ENCODE measurements around the gene XXYLT1.

The XXYLT1 gene

GRCh38 chr3:195282961-195283360 lies 12.0 kb upstream of the XXYLT1 start (continued):
- TF ChIP-seq PRDM6 (tag by site-specific recombination; IDR thresholded peaks at IDR 0.05) = no peak
- TF ChIP-seq ZSCAN5A (tag by site-specific recombination; IDR thresholded peaks at IDR 0.05) = no peak
- no peak for TF ChIP-seq ZNF211 (tag by site-specific recombination; IDR thresholded peaks at IDR 0.05; ENCODE audit: low read depth)
- TF ChIP-seq ZNF175 (tag by site-specific recombination; IDR thresholded peaks at IDR 0.05) = no peak
- TF ChIP-seq ZSCAN30 (tag by site-specific recombination; IDR thresholded peaks at IDR 0.05) = no peak
- TF ChIP-seq WT1 (tag by site-specific recombination; IDR thresholded peaks at IDR 0.05) = no peak

GRCh38 chr3:195274259-195274966 lies 3.5 kb upstream of the XXYLT1 start:
- Histone ChIP-seq H3K27ac (ENCODE audit: extremely low read depth, low read depth, low read length) (no peak overlapping the region), H3K9me3 (ENCODE audit: control insufficient read depth, insufficient read depth, low read depth, low read length) (no peaks in the 10 kb centered on the region), H3K36me3 (ENCODE audit: control insufficient read depth in 2 of 2, insufficient read depth in 1 of 2, low read length in 2 of 2) (peaks cover 0 to 3% of the 10 kb centered on the region in 2 experiments; a peak in 1 of 3 replicates), H3K4me3 (ENCODE audit: low read depth, low read length) (no peak overlapping the region), H3K4me1 (ENCODE audit: control insufficient read depth, insufficient read depth, low read length) (no peaks in the 10 kb centered on the region)
- POLR2A ChIA-PET = no interaction called here
- no peak for TF ChIP-seq ZNF184 (tag by site-specific recombination; IDR thresholded peaks at IDR 0.05)
- no peak for TF ChIP-seq TRIM28 (IDR thresholded peaks at IDR 0.05; ENCODE audit: borderline replicate concordance, low read length)
- no peak for TF ChIP-seq ZNF155 (tag by site-specific recombination; IDR thresholded peaks at IDR 0.05)
- TF ChIP-seq PRDM6 (tag by site-specific recombination; IDR thresholded peaks at IDR 0.05) = peak; percentile 46
- CTCF ChIA-PET = interaction anchor here (0.6 to 2.6 kb wide), 6 partner anchors 79 to 848 kb away, joined by 3 to 9 read pairs (median 4); no protein-coding TSS in a partner anchor

- Histone ChIP-seq H3K27ac (ENCODE audit: extremely low read depth, low read depth, low read length) (peak overlapping the region; percentile 61; the same call in 1 of the 2 replicates), H3K4me1 (ENCODE audit: control insufficient read depth, insufficient read depth, low read length) (no peaks in the 10 kb centered on the region), H3K4me3 (ENCODE audit: low read depth, low read length) (peak overlapping the region; percentile 81), H3K9me3 (ENCODE audit: control insufficient read depth, insufficient read depth, low read depth, low read length) (no peaks in the 10 kb centered on the region), H3K36me3 (ENCODE audit: control insufficient read depth in 2 of 2, insufficient read depth in 1 of 2, low read length in 2 of 2) (peaks cover 0 to 15% of the 10 kb centered on the region in 2 experiments; a peak in 1 of 3 replicates)
- CTCF ChIA-PET = interaction anchor here (0.6 to 2.9 kb wide), 33 partner anchors 10 to 662 kb away, joined by 3 to 92 read pairs (median 4); partner anchors contain the start of genes ACAP2, LSG1 and PPP1R2
- POLR2A ChIA-PET = interaction anchor here (1.0 to 1.6 kb wide), 4 partner anchors 10 to 271 kb away, joined by 3 to 11 read pairs (median 4); partner anchors contain the start of genes ACAP2 and PPP1R2
- TF ChIP-seq KLF7 (tag by site-specific recombination; IDR thresholded peaks at IDR 0.05; ENCODE audit: borderline replicate concordance) (0 out of 2 replicates have a peak, but pooled peaks have one; percentile 13), ZNF394 (tag by site-specific recombination; IDR thresholded peaks at IDR 0.05; ENCODE audit: borderline replicate concordance) (peak; percentile 67; the same call in 1 of the 2 replicates), ZNF121 (tag by site-specific recombination; IDR thresholded peaks at IDR 0.05) (no peak), ZNF664 (tag by site-specific recombination; IDR thresholded peaks at IDR 0.05) (no peak), PRDM10 (tag by site-specific recombination; IDR thresholded peaks at IDR 0.05) (peak; percentile 88), ZNF561 (tag by site-specific recombination; IDR thresholded peaks at IDR 0.05; ENCODE audit: borderline replicate concordance) (no peak), ZBTB17 (tag by site-specific recombination; IDR thresholded peaks at IDR 0.05) (peak; percentile 80), ZFP69B (tag by site-specific recombination; IDR thresholded peaks at IDR 0.05) (peak; percentile 35; the same call in 1 of the 2 replicates), GLI2 (tag by site-specific recombination; IDR thresholded peaks at IDR 0.05; ENCODE audit: borderline replicate concordance, low read depth) (no peak), ZSCAN4 (tag by site-specific recombination; IDR thresholded peaks at IDR 0.05) (no peak), TRIM28 (IDR thresholded peaks at IDR 0.05; ENCODE audit: borderline replicate concordance, low read length) (no peak), ZNF747 (tag by site-specific recombination; IDR thresholded peaks at IDR 0.05) (no peak)
Observed at GRCh38 chr3:195271410-195272243, 668 bp upstream of the XXYLT1 start.

Measured in HEK293 (cell line).